Spleen (tissue), 11 donors: ENCODE measurements around the gene DNAH11. TPM values are rescaled to one million over a fixed set of nuclear protein-coding genes. Genes with fewer than 3 reads are reported as not detected.

Experiments used
- DNase-seq: peaks from one replicate; pipeline ENCODE4 v3.0.0-alpha.2; 2020
- H3K27ac ChIP-seq, 8 donors: fragments of 200-600 bp; sonication (generic) in 7 of 8; 1 replicate in 4 of 8; 2 replicates in 4 of 8; pipeline versions ENCODE4 v1.5.0 to v1.8.0; 2016 to 2021; ENCODE audit warnings: inconsistent platforms in 4 of 8, mild to moderate bottlenecking in 4 of 8, moderate library complexity in 1 of 8
- H3K27me3 ChIP-seq, 7 donors: fragments of 200-600 bp; sonication (generic) in 6 of 7; replicated peaks in 1 of 7; 1 replicate in 4 of 7; 2 replicates in 3 of 7; pipeline versions ENCODE4 v1.5.0 to v1.8.0; 2016 to 2021; ENCODE audit warnings: inconsistent platforms in 3 of 7, mild to moderate bottlenecking in 1 of 7
- H3K36me3 ChIP-seq, 6 donors: fragments of 200-600 bp; sonication (generic) in 5 of 6; 1 replicate in 4 of 6; 2 replicates in 2 of 6; pipeline versions ENCODE4 v1.5.0 to v1.8.0; 2016 to 2021; ENCODE audit warnings: inconsistent platforms in 2 of 6
- H3K4me1 ChIP-seq, 6 donors: fragments of 200-600 bp; sonication (generic) in 5 of 6; 1 replicate in 3 of 6; 2 replicates in 3 of 6; pipeline versions ENCODE4 v1.5.0 to v1.8.0; 2016 to 2021; ENCODE audit warnings: inconsistent platforms in 3 of 6
- H3K4me3 ChIP-seq, 8 donors: fragments of 200-600 bp; sonication (generic) in 7 of 8; 1 replicate in 4 of 8; 2 replicates in 4 of 8; pipeline versions ENCODE4 v1.5.0 to v1.8.0; 2016 to 2021; ENCODE audit warnings: inconsistent platforms in 4 of 8, mild to moderate bottlenecking in 4 of 8, moderate library complexity in 2 of 8
- H3K9me3 ChIP-seq, 8 donors: fragments of 200-600 bp; sonication (generic) in 7 of 8; 1 replicate in 4 of 8; 2 replicates in 4 of 8; pipeline versions ENCODE4 v1.5.0 to v1.8.0; 2016 to 2021; ENCODE audit warnings: inconsistent platforms in 4 of 8
- POLR2A ChIP-seq, 3 donors: fragments of 450-650 bp; IDR thresholded peaks; one replicate each; pipeline ENCODE4 v1.5.1; 2017; ENCODE audit warnings: antibody characterized with exemption in 3 of 3, mild to moderate bottlenecking in 1 of 3
- POLR2AphosphoS5 ChIP-seq, 3 donors: sonication (generic); formaldehyde crosslinking; IDR thresholded peaks; one replicate each; pipeline ENCODE4 v1.5.1; 2017; ENCODE audit warnings: antibody characterized with exemption in 3 of 3
- WGBS, 5 donors: extraction: QIAGEN DNeasy Blood & Tissue Kit in 3 of 5; methylation state at CpG; one replicate each; pipeline versions ENCODE4 v1.1.5 to v1.1.7; 2013 to 2018; 5-methylcytosine and 5-hydroxymethylcytosine counted together
- intact Hi-C: fragments of 100-400 bp; cut with DNase I; formaldehyde crosslinking; loops from one replicate; pipeline ENCODE4 v1.15.0; 2023; ENCODE audit warnings: low total_unique reads
- polyA plus RNA-seq, 3 donors: library from polyadenylated mRNA; stranded (reverse); fragments of 200-250 nt; gene quantifications; one replicate each; pipeline ENCODE4 v1.2.1, GENCODE V29; 2013
- total RNA-seq, 7 donors: library from RNA; depleted of rRNA in 3 of 7; stranded (reverse); fragments of >200 nt in 3 of 7; fragmentation: NEBNext Ultra II Directional in 4 of 7; extraction: Animal tissue kit (Norgen Biotek cat#: 25700) in 4 of 7; gene quantifications; one replicate each; pipeline versions ENCODE4 v1.1.0 to v1.2.1, GENCODE V29; 2016 to 2021
- TF ChIP-seq, protein P1 (sequence below), 11 experiments: fragments of 200-600 bp in 7 of 11; fragments of 450-650 bp in 4 of 11; sonication (generic) in 4 of 11; IDR thresholded peaks in 8 of 11; conservative IDR thresholded peaks in 3 of 11; 1 replicate in 7 of 11; 2 replicates in 4 of 11; pipeline versions ENCODE4 v1.4.0 to v1.8.0; 2016 to 2021; ENCODE audit warnings: antibody characterized with exemption in 11 of 11, inconsistent platforms in 4 of 11, mild to moderate bottlenecking in 1 of 11
- donor health status: healthy with polysubstance abuse.
- donor health status: DM: no; HTN: no; CAD: no; lungs with moderate emphysema.
- donor health status: DM: no; HTN: no; CAD: no.
- donor health status: Bipolar disorder and iron deficiency.
- donor health status: healthy.
- donor health status: DM: no; HTN: no; CAD: no.
- donor health status: DM: yes; HTN: yes; CAD: no.

DNAH11 gene
- total and polyA plus RNA-seq, 10 donors = 0.28 to 2.1 (median 0.88) TPM

DNA sequence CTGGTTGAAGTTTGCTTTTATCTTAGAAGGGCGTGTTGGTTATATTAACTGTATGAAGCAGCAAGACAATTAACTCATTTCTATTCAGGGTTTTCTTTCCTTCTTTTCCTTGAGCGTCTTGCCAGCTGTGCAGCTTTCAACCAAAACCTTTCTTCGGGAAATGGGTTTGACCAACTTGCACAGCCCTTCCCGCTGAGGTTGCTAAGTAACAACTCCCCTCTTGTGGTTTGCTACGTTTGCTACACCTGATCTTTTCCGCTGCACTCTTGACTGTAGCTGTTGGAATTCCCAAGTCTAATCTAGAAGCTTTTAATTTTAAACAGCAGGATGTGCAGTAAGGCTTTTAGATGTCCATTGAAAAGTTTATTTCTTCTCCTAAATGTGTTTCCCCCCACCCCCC lies 286.0 kb downstream of the DNAH11 start:
- H3K4me1 ChIP-seq = no peaks in the 10 kb centered on the region
- WGBS, 5 donors = 44 to 52% (median 46%) methylated on average over 6 of the region's 6 CpGs
- intact Hi-C loops = no loop called here
- H3K9me3 ChIP-seq = no peaks in the 10 kb centered on the region
- peaks cover 0 to 7% (median 0%) of the 10 kb centered on the region in 7 donors for H3K27me3 ChIP-seq
- no peak overlapping the region for H3K27ac ChIP-seq
- TF ChIP-seq, protein P1, sequence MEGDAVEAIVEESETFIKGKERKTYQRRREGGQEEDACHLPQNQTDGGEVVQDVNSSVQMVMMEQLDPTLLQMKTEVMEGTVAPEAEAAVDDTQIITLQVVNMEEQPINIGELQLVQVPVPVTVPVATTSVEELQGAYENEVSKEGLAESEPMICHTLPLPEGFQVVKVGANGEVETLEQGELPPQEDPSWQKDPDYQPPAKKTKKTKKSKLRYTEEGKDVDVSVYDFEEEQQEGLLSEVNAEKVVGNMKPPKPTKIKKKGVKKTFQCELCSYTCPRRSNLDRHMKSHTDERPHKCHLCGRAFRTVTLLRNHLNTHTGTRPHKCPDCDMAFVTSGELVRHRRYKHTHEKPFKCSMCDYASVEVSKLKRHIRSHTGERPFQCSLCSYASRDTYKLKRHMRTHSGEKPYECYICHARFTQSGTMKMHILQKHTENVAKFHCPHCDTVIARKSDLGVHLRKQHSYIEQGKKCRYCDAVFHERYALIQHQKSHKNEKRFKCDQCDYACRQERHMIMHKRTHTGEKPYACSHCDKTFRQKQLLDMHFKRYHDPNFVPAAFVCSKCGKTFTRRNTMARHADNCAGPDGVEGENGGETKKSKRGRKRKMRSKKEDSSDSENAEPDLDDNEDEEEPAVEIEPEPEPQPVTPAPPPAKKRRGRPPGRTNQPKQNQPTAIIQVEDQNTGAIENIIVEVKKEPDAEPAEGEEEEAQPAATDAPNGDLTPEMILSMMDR (IDR thresholded peaks at IDR 0.05 in 8 of 11, conservative IDR thresholded peaks at IDR 0.05 in 3 of 11) = no peak
- no peak for TF ChIP-seq POLR2A (IDR thresholded peaks at IDR 0.05)
- TF ChIP-seq POLR2AphosphoS5 (IDR thresholded peaks at IDR 0.05) = no peak
- H3K4me3 ChIP-seq = no peak overlapping the region
- no peaks in the 10 kb centered on the region for H3K36me3 ChIP-seq
- no peak for DNase-seq

DNA sequence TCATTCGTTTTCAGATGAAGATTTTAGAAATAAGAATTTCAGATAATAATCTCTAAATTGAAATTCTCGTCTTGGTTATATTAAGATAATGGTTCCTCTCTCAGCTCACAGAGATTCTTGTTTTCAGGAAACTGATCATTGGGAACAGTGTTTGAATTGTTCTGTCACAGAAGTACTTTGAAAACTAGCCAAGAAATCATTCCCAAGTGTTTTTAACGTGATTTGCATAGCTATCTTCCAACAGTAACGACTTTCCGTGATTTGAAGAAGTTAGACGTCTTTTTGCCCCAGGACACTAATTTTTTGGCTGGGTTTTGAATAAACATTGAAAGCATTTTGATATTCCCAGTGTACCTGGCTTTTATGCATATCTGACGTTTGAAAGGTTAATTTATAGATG lies 286.9 kb downstream of the DNAH11 start:
- TF ChIP-seq POLR2AphosphoS5 (IDR thresholded peaks at IDR 0.05) = no peak
- TF ChIP-seq, protein P1 (IDR thresholded peaks at IDR 0.05 in 8 of 11, conservative IDR thresholded peaks at IDR 0.05 in 3 of 11) = no peak
- TF ChIP-seq POLR2A (IDR thresholded peaks at IDR 0.05) = no peak
- Histone ChIP-seq H3K27ac (no peak overlapping the region), H3K4me3 (no peak overlapping the region), H3K36me3 (no peaks in the 10 kb centered on the region), H3K27me3 (peaks cover 0 to 7% (median 0%) of the 10 kb centered on the region in 7 donors), H3K4me1 (no peaks in the 10 kb centered on the region), H3K9me3 (no peaks in the 10 kb centered on the region)
- 55 to 78% (median 74%) methylated on average over 7 of the region's 7 CpGs for WGBS, 5 donors
- DNase-seq = no peak
- intact Hi-C loops = no loop called here

DNA sequence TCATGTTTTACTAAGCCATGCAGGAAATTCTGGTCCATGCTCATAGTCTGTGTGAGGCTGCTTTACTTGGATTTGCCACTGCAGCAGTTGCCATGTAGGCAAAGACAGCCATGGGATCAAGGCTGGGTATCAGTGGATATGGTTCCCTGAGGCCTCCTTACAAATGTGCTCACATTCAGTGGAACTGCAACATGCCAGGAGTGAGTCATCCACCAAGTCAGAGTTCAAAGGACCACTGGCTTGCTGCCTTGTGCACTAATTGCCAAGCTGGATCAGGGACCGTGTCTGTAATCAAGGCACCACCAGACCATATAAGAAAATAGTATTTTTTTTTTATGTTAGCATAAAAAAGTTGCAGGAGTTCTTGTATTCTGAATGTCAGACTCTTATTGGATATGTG lies 301.9 kb downstream of the DNAH11 start:
- no peak for TF ChIP-seq POLR2AphosphoS5 (IDR thresholded peaks at IDR 0.05)
- TF ChIP-seq POLR2A (IDR thresholded peaks at IDR 0.05) = no peak
- TF ChIP-seq, protein P1 (IDR thresholded peaks at IDR 0.05 in 8 of 11, conservative IDR thresholded peaks at IDR 0.05 in 3 of 11) = no peak
- Histone ChIP-seq H3K36me3 (no peaks in the 10 kb centered on the region), H3K27me3 (no peaks in the 10 kb centered on the region), H3K9me3 (no peaks in the 10 kb centered on the region), H3K27ac (no peak overlapping the region), H3K4me1 (no peaks in the 10 kb centered on the region), H3K4me3 (no peak overlapping the region)
- DNase-seq = no peak
- WGBS, 5 donors = 72 to 96% (median 86%) methylated on average over 1 of the region's 1 CpG
- intact Hi-C loops = no loop called here

DNA sequence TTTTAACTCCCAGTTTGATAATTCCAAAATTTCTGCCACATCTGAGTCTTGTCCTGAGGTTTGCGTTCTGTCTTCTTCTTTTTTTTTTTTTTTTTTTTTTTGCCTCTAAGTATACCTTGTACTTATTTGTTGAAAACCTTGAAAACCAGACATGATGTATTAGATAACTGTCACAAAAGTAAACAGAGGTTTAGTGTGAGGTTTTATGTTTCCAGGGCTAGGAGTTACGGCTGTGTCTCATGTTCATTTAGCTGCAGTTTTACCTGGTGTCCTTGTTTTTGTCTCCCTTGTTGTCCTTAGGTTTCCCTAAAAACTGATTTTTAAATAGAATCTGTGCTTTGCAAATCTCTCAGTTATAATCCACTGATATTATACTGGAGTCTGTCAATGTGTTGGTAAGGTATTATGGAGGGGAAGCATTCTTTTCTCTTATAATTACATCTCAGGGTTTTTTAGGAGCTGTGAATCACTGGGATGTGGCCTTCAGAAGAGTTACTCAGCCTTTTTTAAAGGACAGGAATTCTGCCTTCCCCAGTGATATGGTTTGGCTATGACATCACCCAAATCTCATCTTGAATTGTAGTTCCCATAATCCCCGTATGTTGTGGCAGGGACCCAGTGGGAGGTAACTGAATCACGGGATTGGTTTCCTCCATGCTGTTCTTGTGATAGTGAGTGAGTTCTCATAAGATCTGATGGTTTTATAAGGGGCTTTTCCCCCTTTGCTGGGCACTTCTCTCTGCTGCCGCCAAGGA lies 307.9 kb downstream of the DNAH11 start:
- Histone ChIP-seq H3K36me3 (no peaks in the 10 kb centered on the region), H3K4me3 (no peak overlapping the region), H3K27ac (peak overlapping the region in 1 of 8 donors; percentile 34), H3K27me3 (no peaks in the 10 kb centered on the region), H3K4me1 (peaks cover 0 to 7% (median 0%) of the 10 kb centered on the region in 6 donors), H3K9me3 (no peaks in the 10 kb centered on the region)
- WGBS, 5 donors = 75 to 94% (median 81%) methylated on average over 5 of the region's 5 CpGs
- no peak for DNase-seq
- intact Hi-C loops = no loop called here
- no peak for TF ChIP-seq POLR2AphosphoS5 (IDR thresholded peaks at IDR 0.05)
- TF ChIP-seq, protein P1 (IDR thresholded peaks at IDR 0.05 in 8 of 11, conservative IDR thresholded peaks at IDR 0.05 in 3 of 11) = no peak
- no peak for TF ChIP-seq POLR2A (IDR thresholded peaks at IDR 0.05)
